GM21367 (cell line): ENCODE measurements around the gene CLSTN1.

Experiments used
- ATAC-seq: cut with Tn5 transposase; IDR thresholded peaks from one replicate; pipeline ENCODE4 v1.9.1; 2021; ENCODE audit not compliant: unreplicated experiment

CLSTN1 gene

GRCh38 chr1:9823943-9824701, at the start of gene CLSTN1:
CLSTN1 (minus strand) TSS chr1:9823965; CDS start chr1:9823733, 232 bp downstream.
- no peak for ATAC-seq

- ATAC-seq, result no peak
Observed at GRCh38 chr1:9873385-9873784, 49.6 kb upstream of the CLSTN1 start.

- no peak for ATAC-seq
Observed at GRCh38 chr1:9872430-9873165, 48.8 kb upstream of the CLSTN1 start.

GRCh38 chr1:9871707-9872425, 48.1 kb upstream of the CLSTN1 start:
- no peak for ATAC-seq

- no peak for ATAC-seq
Observed at GRCh38 chr1:9871021-9871420, 47.3 kb upstream of the CLSTN1 start.

- no peak for ATAC-seq
Observed at GRCh38 chr1:9870572-9870971, 46.8 kb upstream of the CLSTN1 start.

GRCh38 chr1:9869831-9870251, 46.1 kb upstream of the CLSTN1 start:
- ATAC-seq, result no peak

- no peak for ATAC-seq
Observed at GRCh38 chr1:9868244-9868590, 44.5 kb upstream of the CLSTN1 start.

- ATAC-seq, result no peak
Observed at GRCh38 chr1:9867408-9868243, 43.9 kb upstream of the CLSTN1 start.

GRCh38 chr1:9866836-9867235, 43.1 kb upstream of the CLSTN1 start:
- ATAC-seq, result no peak

GRCh38 chr1:9865724-9866123, 42.0 kb upstream of the CLSTN1 start:
- ATAC-seq, result no peak

- no peak for ATAC-seq
Observed at GRCh38 chr1:9863371-9863770, 39.6 kb upstream of the CLSTN1 start.

- ATAC-seq, result no peak
Observed at GRCh38 chr1:9861360-9861759, 37.6 kb upstream of the CLSTN1 start.

- ATAC-seq, result no peak
Observed at GRCh38 chr1:9860887-9861286, 37.1 kb upstream of the CLSTN1 start.

- ATAC-seq, result no peak
Observed at GRCh38 chr1:9859281-9860014, 35.7 kb upstream of the CLSTN1 start.

GRCh38 chr1:9858293-9859035, 34.7 kb upstream of the CLSTN1 start:
- ATAC-seq, result no peak

GRCh38 chr1:9855186-9855585, 31.4 kb upstream of the CLSTN1 start:
- no peak for ATAC-seq

GRCh38 chr1:9853249-9853595, 29.5 kb upstream of the CLSTN1 start:
- ATAC-seq, result no peak

GRCh38 chr1:9852410-9853248, 28.9 kb upstream of the CLSTN1 start:
- ATAC-seq, result no peak
